Bronchial epithelial cell (primary cell): ENCODE data around the gene NTN4. TPM values are rescaled to one million over a fixed set of nuclear protein-coding genes. Genes with fewer than 3 reads are reported as not detected.

Source experiments
- DNase-seq: peaks from one replicate; pipeline ENCODE4 v3.0.0-alpha.2; 2010; ENCODE audit warnings: low read depth
- FAIRE-seq: peaks from 2 replicates; lab custom pipeline; 2011; peaks lifted over from hg19 to GRCh38; lab: Jason Lieb, UNC
- H3K27me3 ChIP-seq: 2 replicates; pipeline ENCODE4 v1.5.1; 2011; ENCODE audit warnings: low read length; ENCODE audit not compliant: control insufficient read depth, insufficient read depth
- H3K36me3 ChIP-seq: 2 replicates; pipeline ENCODE4 v1.5.1; 2011; ENCODE audit warnings: low read length; ENCODE audit not compliant: control insufficient read depth, insufficient read depth
- H3K4me3 ChIP-seq: 2 replicates; pipeline ENCODE4 v1.5.1; 2011; ENCODE audit warnings: mild to moderate bottlenecking, low read depth, low read length, control low read depth
- CTCF ChIP-seq: IDR thresholded peaks from 2 replicates; pipeline ENCODE4 v1.5.1; 2011; ENCODE audit warnings: mild to moderate bottlenecking, moderate library complexity, low read length, control low read depth, inconsistent platforms; ENCODE audit not compliant: insufficient read depth, severe bottlenecking
- total RNA-seq: library from RNA; depleted of rRNA; stranded (reverse); fragments of >200 nt; gene quantifications from 2 replicates; pipeline ENCODE4 v1.2.1, GENCODE V29; 2014

NTN4 gene
- total RNA-seq, 1 donor from 2014 or later: 50.3 TPM

GRCh38 chr12:95608252-95609033 lies 182.1 kb downstream of the NTN4 start:
- DNase-seq: peak; percentile 93
- Histone ChIP-seq H3K36me3 (no peaks in the 10 kb centered on the region), H3K4me3 (no peak overlapping the region), H3K27me3 (no peaks in the 10 kb centered on the region)
- TF ChIP-seq CTCF: no peak
- FAIRE-seq: peak; percentile 66

Other genes with a start within 250 kb of the NTN4 start
- 0.13 and 0.26 TPM in 2 replicates for gene USP44, start 239.3 kb downstream of the NTN4 start, total RNA-seq
- 12.9 and 15.5 TPM in 2 replicates for gene SNRPF, start 68.2 kb upstream of the NTN4 start, total RNA-seq
- gene CCDC38, start 151.8 kb upstream of the NTN4 start, total RNA-seq: 0.13 TPM in 1 of 2 replicates, not detected in the other
- gene AMDHD1, start 152.6 kb upstream of the NTN4 start, total RNA-seq: not detected in 2 replicates
- gene HAL, start 205.6 kb upstream of the NTN4 start, total RNA-seq: 0.26 and 0.79 TPM in 2 replicates
- gene LTA4H, start 244.8 kb upstream of the NTN4 start, total RNA-seq: 66.2 and 83.5 TPM in 2 replicates